B cell (primary cell): ENCODE measurements around the gene PTCD1. TPM values are rescaled to one million over a fixed set of nuclear protein-coding genes. Genes with fewer than 3 reads are reported as not detected.

Experiments used
- ATAC-seq: fragments of 200-7000 bp; cut with Tn5 transposase; one replicate; pipeline ENCODE4 v1.10.0; 2021; ENCODE audit warnings: low read depth, mild to moderate bottlenecking, moderate number of reproducible peaks, moderate library complexity
- CTCF ChIA-PET: fragments of 350-600 bp; sonication (Branson Sonifier 250); formaldehyde crosslinking; loops from one replicate; lab custom pipeline; 2021; ENCODE audit warnings: antibody characterized with exemption, inconsistent platforms; lab: Charles Lee
- POLR2A ChIA-PET: fragments of 350-600 bp; sonication (Branson Sonifier 250); formaldehyde crosslinking; loops from one replicate; lab custom pipeline; 2021; ENCODE audit warnings: antibody characterized with exemption; lab: Charles Lee
- DNase-seq: peaks from one replicate; pipeline ENCODE4 v3.0.0; 2013
- H2AFZ ChIP-seq: 2 replicates; pipeline ENCODE4 v1.6.1; 2012; ENCODE audit warnings: mild to moderate bottlenecking, low read depth, low read length; ENCODE audit not compliant: insufficient read depth, poor library complexity, severe bottlenecking
- H3K27ac ChIP-seq, 2 donors: 1 replicate in 1 of 2; 2 replicates in 1 of 2; pipeline ENCODE4 v1.5.1; 2012 to 2013; ENCODE audit warnings: low read length in 2 of 2, mild to moderate bottlenecking in 2 of 2, moderate library complexity in 1 of 2
- H3K27me3 ChIP-seq, 4 experiments: fragments of 200-600 bp in 1 of 4; sonication (generic) in 1 of 4; replicated peaks in 1 of 4; 1 replicate in 2 of 4; 2 replicates in 2 of 4; pipeline versions ENCODE4 v1.6.1 to v1.7.0; 2013 to 2016; ENCODE audit warnings: low read length in 3 of 4, mild to moderate bottlenecking in 2 of 4, mixed read lengths in 1 of 4, moderate library complexity in 1 of 4; ENCODE audit not compliant: insufficient read depth in 4 of 4, control insufficient read depth in 3 of 4; ENCODE audit errors: control extremely low read depth in 1 of 4
- H3K36me3 ChIP-seq, 2 experiments: replicated peaks in 1 of 2; 1 replicate in 1 of 2; 2 replicates in 1 of 2; pipeline versions ENCODE4 v1.6.1 to v1.7.1; 2013; ENCODE audit warnings: low read length in 1 of 2; ENCODE audit not compliant: insufficient read depth in 2 of 2, control insufficient read depth in 1 of 2; ENCODE audit errors: control extremely low read depth in 1 of 2, extremely low read depth in 1 of 2
- H3K4me1 ChIP-seq, 2 donors: fragments of 200-600 bp in 1 of 2; sonication (generic) in 1 of 2; 1 replicate in 1 of 2; 2 replicates in 1 of 2; pipeline versions ENCODE4 v1.5.1 to v1.6.1; 2013 to 2017; ENCODE audit warnings: low read length in 2 of 2; ENCODE audit not compliant: control insufficient read depth in 2 of 2, insufficient read depth in 2 of 2
- H3K4me2 ChIP-seq: replicated peaks from 2 replicates; pipeline ENCODE3; 2012; ENCODE audit warnings: mild to moderate bottlenecking, low read depth, low read length; ENCODE audit not compliant: poor library complexity, severe bottlenecking
- H3K4me3 ChIP-seq, 5 experiments: fragments of 200-600 bp in 1 of 5; sonication (generic) in 1 of 5; 1 replicate in 3 of 5; 2 replicates in 2 of 5; pipeline versions ENCODE4 v1.5.1 to v1.7.0; 2011 to 2016; ENCODE audit warnings: low read length in 4 of 5, mild to moderate bottlenecking in 4 of 5, low read depth in 2 of 5, control low read depth in 1 of 5, moderate library complexity in 1 of 5; ENCODE audit not compliant: insufficient read depth in 1 of 5; ENCODE audit errors: control extremely low read depth in 1 of 5, extremely low read depth in 1 of 5
- H3K79me2 ChIP-seq: fragments of 200-600 bp; sonication (generic); one replicate; pipeline ENCODE4 v1.6.0; 2016; ENCODE audit warnings: low read length; ENCODE audit not compliant: control insufficient read depth, insufficient read depth
- H3K9ac ChIP-seq: fragments of 200-600 bp; sonication (generic); 2 replicates; pipeline ENCODE4 v1.6.1; 2017; ENCODE audit warnings: mild to moderate bottlenecking, low read length, moderate library complexity
- H3K9me3 ChIP-seq, 3 donors: one replicate each; pipeline versions ENCODE4 v1.6.1 to v1.7.1; 2013; ENCODE audit warnings: low read length in 2 of 3; ENCODE audit not compliant: control insufficient read depth in 2 of 3, insufficient read depth in 1 of 3; ENCODE audit errors: control extremely low read depth in 1 of 3
- H4K20me1 ChIP-seq: 2 replicates; pipeline ENCODE4 v1.6.0; 2012; ENCODE audit warnings: mild to moderate bottlenecking, low read length; ENCODE audit not compliant: insufficient read depth, control insufficient read depth, poor library complexity, severe bottlenecking
- H3K27ac Mint-ChIP-seq: one replicate; pipeline ENCODE4 v1.8.0; 2021; ENCODE audit warnings: mixed read lengths
- H3K27me3 Mint-ChIP-seq: one replicate; pipeline ENCODE4 v1.8.0; 2021; ENCODE audit warnings: mixed read lengths
- H3K4me1 Mint-ChIP-seq: one replicate; pipeline ENCODE4 v1.8.0; 2021; ENCODE audit warnings: mixed read lengths
- H3K4me3 Mint-ChIP-seq: one replicate; pipeline ENCODE4 v1.8.0; 2021; ENCODE audit warnings: mixed read lengths
- H3K9me3 Mint-ChIP-seq: one replicate; pipeline ENCODE4 v1.8.0; 2022; ENCODE audit warnings: mixed read lengths; ENCODE audit not compliant: insufficient read depth
- EZH2 ChIP-seq: IDR thresholded peaks from 2 replicates; pipeline ENCODE4 v1.6.1; 2012; ENCODE audit warnings: borderline replicate concordance, low read depth, mild to moderate bottlenecking, moderate library complexity, low read length; ENCODE audit not compliant: insufficient read depth, poor library complexity, severe bottlenecking
- WGBS: methylation state at CpG from one replicate; pipeline ENCODE4 v1.1.5; 2013; ENCODE audit warnings: missing lambda C conversion rate; ENCODE audit not compliant: insufficient coverage; 5-methylcytosine and 5-hydroxymethylcytosine counted together
- intact Hi-C: fragments of 100-400 bp; cut with micrococcal nuclease; formaldehyde crosslinking; loops from one replicate; pipeline ENCODE4 v1.10.0; 2022
- polyA plus RNA-seq: library from polyadenylated mRNA; depleted of rRNA; stranded (reverse); fragments of >200 nt; gene quantifications from 2 replicates; pipeline ENCODE4 v1.2.3, GENCODE V29; 2012
- total RNA-seq, 2 donors: library from RNA; stranded (reverse); fragments of 120-200 nt in 1 of 2; gene quantifications; 1 replicate in 1 of 2; 2 replicates in 1 of 2; pipeline versions ENCODE4 v1.2.3 to v1.2.4, GENCODE V29; 2013 to 2022
- TF ChIP-seq, protein P1 (sequence below): fragments of 200-600 bp; IDR thresholded peaks from one replicate; pipeline ENCODE4 v1.8.0; 2022; ENCODE audit warnings: antibody characterized with exemption, mild to moderate bottlenecking

PTCD1 gene
- total and polyA plus RNA-seq, 2 donors (not counting 1 experiment from before 2014, with no cell fraction given): 9.7 to 14.8 TPM

DNA sequence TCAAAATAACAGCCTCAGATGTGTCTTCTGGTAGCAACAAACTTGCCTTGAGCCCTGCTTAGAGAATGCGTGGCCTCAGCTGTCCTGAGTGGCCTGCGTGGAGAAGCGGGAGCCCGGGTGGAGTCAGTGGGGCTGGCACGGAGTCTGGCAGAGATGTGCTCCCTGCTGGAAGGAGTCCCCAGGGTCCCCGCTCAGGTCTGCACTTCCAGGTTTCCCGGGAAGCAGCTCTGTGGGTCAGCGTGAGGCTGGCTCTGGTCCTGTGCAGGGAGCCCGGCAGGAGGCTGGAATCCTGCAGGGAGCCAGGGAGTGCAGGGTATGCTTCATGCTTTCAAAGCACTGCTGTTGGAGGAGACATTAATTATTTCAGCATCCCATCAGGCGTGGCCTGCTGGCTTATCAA lies 10.3 kb upstream of the PTCD1 start:
- Histone ChIP-seq H3K4me2 (no peak overlapping the region), H3K9ac (no peak overlapping the region), H4K20me1 (no peaks in the 10 kb centered on the region), H3K79me2 (peaks cover 40% of the 10 kb centered on the region), H3K36me3 (peaks cover 2 to 69% of the 10 kb centered on the region in 2 experiments), H3K27ac (no peak overlapping the region), H2AFZ (no peak overlapping the region), H3K4me1 (peaks cover 0 to 8% of the 10 kb centered on the region in 2 donors), H3K27me3 (no peaks in the 10 kb centered on the region), H3K4me3 (no peak overlapping the region), H3K9me3 (no peaks in the 10 kb centered on the region)
- Mint-ChIP-seq H3K27ac (no peak overlapping the region), H3K4me1 (peaks cover 6% of the 10 kb centered on the region), H3K9me3 (no peaks in the 10 kb centered on the region), H3K4me3 (no peak overlapping the region), H3K27me3 (no peaks in the 10 kb centered on the region)
- ChIA-PET POLR2A (interaction anchor here (0.6 to 0.7 kb wide), 2 partner anchors 62 to 160 kb away, joined by 3 to 6 read pairs; no protein-coding TSS in a partner anchor), CTCF (no interaction called here)
- TF ChIP-seq EZH2: no peak
- TF ChIP-seq, protein P1, sequence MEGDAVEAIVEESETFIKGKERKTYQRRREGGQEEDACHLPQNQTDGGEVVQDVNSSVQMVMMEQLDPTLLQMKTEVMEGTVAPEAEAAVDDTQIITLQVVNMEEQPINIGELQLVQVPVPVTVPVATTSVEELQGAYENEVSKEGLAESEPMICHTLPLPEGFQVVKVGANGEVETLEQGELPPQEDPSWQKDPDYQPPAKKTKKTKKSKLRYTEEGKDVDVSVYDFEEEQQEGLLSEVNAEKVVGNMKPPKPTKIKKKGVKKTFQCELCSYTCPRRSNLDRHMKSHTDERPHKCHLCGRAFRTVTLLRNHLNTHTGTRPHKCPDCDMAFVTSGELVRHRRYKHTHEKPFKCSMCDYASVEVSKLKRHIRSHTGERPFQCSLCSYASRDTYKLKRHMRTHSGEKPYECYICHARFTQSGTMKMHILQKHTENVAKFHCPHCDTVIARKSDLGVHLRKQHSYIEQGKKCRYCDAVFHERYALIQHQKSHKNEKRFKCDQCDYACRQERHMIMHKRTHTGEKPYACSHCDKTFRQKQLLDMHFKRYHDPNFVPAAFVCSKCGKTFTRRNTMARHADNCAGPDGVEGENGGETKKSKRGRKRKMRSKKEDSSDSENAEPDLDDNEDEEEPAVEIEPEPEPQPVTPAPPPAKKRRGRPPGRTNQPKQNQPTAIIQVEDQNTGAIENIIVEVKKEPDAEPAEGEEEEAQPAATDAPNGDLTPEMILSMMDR: no peak
- intact Hi-C loops: no loop called here
- ATAC-seq (no peak), DNase-seq (no peak)
- 96% methylated on average over 10 of the region's 10 CpGs for WGBS

DNA sequence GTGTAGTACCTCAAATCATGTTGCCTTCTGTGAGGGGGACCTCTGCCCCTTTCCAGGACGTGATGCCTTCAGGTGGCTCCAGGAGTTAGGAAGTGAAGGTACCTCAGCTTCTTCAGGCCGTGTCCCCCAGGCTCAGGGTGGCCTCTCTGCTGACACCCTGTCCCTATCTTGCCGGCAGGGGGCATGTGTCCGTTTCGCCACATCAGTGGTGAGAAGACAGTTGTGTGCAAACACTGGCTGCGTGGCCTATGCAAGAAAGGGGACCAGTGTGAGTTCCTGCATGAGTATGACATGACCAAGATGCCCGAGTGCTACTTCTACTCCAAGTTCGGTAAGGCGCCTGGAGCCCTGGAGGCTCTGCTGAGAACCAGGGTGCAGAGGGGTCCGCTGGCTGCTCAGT lies 9.3 kb upstream of the PTCD1 start:
- Histone ChIP-seq H3K4me3 (no peak overlapping the region), H2AFZ (no peak overlapping the region), H4K20me1 (no peaks in the 10 kb centered on the region), H3K27ac (no peak overlapping the region), H3K79me2 (peaks cover 40% of the 10 kb centered on the region), H3K9ac (no peak overlapping the region), H3K36me3 (peaks cover 3 to 70% of the 10 kb centered on the region in 2 experiments), H3K9me3 (no peaks in the 10 kb centered on the region), H3K4me1 (peaks cover 0 to 12% of the 10 kb centered on the region in 2 donors), H3K27me3 (no peaks in the 10 kb centered on the region), H3K4me2 (no peak overlapping the region)
- H3K27ac Mint-ChIP-seq: no peak overlapping the region
- no peak for DNase-seq
- intact Hi-C loops: no loop called here
- no peaks in the 10 kb centered on the region for H3K27me3 Mint-ChIP-seq
- 94% methylated on average over 10 of the region's 10 CpGs for WGBS
- H3K4me1 Mint-ChIP-seq: peaks cover 13% of the 10 kb centered on the region
- ChIA-PET POLR2A (interaction anchor here (0.7 kb wide), 1 partner anchor 63 kb away, joined by 6 read pairs; no protein-coding TSS in a partner anchor), CTCF (no interaction called here)
- no peaks in the 10 kb centered on the region for H3K9me3 Mint-ChIP-seq
- ATAC-seq: no peak
- no peak overlapping the region for H3K4me3 Mint-ChIP-seq
- no peak for TF ChIP-seq EZH2
- TF ChIP-seq, protein P1: no peak
